ENCODE data around the gene TSR1. TPM values are rescaled to one million over a fixed set of nuclear protein-coding genes. Genes with fewer than 3 reads are reported as not detected.

The TSR1 gene
- total RNA-seq, 1 donor from 2014 or later = 36.4 TPM

DNA sequence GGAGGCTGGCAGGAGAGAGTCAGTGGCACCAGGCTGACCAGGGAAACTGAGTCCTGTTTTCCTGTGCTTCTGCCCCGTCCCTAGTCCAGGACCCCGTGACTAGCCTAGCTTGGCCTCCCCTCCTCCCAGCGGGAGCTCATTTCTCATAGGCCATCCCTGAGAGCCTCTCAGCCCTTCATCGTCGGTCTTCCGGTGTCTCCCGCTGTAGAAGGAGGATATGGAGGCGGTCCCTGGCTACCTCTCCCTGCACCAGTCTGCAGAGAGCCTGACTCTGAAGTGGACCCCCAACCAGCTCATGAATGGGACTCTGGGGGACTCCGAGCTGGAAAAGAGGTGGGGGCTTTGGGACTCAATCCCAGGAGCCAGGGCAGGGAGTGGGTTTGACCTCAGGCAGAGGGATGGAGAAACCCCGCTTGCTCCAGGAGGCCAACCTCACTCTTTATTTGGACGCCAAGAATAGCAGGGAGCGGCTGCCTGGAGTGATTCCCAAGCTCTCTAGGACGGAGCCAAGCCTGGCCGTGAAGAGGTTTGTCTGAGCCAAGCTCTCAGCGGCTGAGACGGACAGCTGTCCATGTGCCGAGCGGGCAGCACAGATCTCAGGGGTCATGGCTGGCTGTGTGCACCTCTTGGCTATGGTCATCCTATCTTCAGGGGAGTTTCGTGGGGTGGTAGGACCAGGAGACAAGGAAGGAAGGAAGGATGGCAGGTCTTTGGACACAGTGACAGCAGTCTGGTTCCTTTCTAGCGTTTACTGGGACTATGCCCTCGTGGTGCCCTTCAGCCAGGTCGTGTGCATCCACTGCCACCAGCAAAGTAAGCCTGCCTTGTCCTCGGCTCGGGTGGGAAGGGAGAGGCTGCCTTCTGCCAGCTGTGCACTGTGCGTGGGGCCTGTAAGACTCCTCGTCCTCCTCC lies 27.9 kb upstream of the TSR1 start:
- no peaks in the 10 kb centered on the region for H3K9me3 ChIP-seq (ENCODE audit: insufficient read depth, low read depth, low read length)
- H3K36me3 ChIP-seq (ENCODE audit: insufficient read depth, low read length) = no peaks in the 10 kb centered on the region
- no peak overlapping the region for H2AFZ ChIP-seq (ENCODE audit: low read depth, low read length)
- no peak overlapping the region for H3K27ac ChIP-seq (ENCODE audit: low read depth, low read length)
- peaks cover 57% of the 10 kb centered on the region for H4K20me1 ChIP-seq (ENCODE audit: insufficient read depth, low read length)
- Mint-ChIP-seq H3K4me1 (ENCODE audit: low read depth, unreplicated experiment) (peaks cover 7% of the 10 kb centered on the region), H3K9me3 (ENCODE audit: unreplicated experiment) (no peaks in the 10 kb centered on the region), H3K27me3 (ENCODE audit: low read depth, unreplicated experiment) (no peaks in the 10 kb centered on the region), H3K4me3 (ENCODE audit: unreplicated experiment) (no peak overlapping the region), H3K36me3 (ENCODE audit: low read depth, unreplicated experiment) (peaks cover 20% of the 10 kb centered on the region), H3K27ac (ENCODE audit: unreplicated experiment) (no peak overlapping the region)
- no peak overlapping the region for H3K4me3 ChIP-seq (ENCODE audit: insufficient read depth, low read depth, low read length)
- no peaks in the 10 kb centered on the region for H3K27me3 ChIP-seq (ENCODE audit: insufficient read depth, low read length)
- H3K9ac ChIP-seq (ENCODE audit: low read length) = no peak overlapping the region
- H3K79me2 ChIP-seq (ENCODE audit: insufficient read depth, low read length) = no peaks in the 10 kb centered on the region
- DNase-seq (ENCODE audit: low read depth) = no peak
- FAIRE-seq = no peak
- TF ChIP-seq EZH2 (IDR thresholded peaks at IDR 0.05; ENCODE audit: insufficient read depth, low read length) (no peak), CTCF (IDR thresholded peaks at IDR 0.05; ENCODE audit: insufficient read depth, low read depth, low read length) (no peak)
- peaks cover 11% of the 10 kb centered on the region for H3K4me1 ChIP-seq (ENCODE audit: insufficient read depth, low read length)
- H3K4me2 ChIP-seq (ENCODE audit: low read length) = no peak overlapping the region

DNA sequence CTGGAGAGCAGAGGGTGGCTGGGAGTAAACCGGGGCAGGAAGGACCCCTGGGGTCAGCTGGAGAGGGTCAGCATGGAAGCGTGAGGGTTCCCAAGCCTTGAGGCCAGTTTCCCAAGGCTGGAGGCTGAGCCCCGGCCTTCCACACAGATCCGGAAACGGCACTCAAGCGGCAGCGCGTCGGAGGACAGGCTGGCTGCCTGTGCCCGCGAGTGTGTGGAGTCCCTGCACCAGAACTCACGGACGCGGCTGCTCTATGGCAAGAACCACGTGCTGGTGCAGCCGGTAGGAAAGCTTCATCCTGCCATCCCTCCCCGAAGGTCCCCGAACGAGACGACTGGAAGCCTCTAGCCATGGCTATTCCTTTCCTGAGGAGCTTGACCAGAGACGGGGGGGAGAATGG lies 27.1 kb upstream of the TSR1 start:
- no peak for TF ChIP-seq EZH2 (IDR thresholded peaks at IDR 0.05; ENCODE audit: insufficient read depth, low read length)
- no peak for TF ChIP-seq CTCF (IDR thresholded peaks at IDR 0.05; ENCODE audit: insufficient read depth, low read depth, low read length)
- no peaks in the 10 kb centered on the region for H3K27me3 Mint-ChIP-seq (ENCODE audit: low read depth, unreplicated experiment)
- H3K27ac Mint-ChIP-seq (ENCODE audit: unreplicated experiment) = no peak overlapping the region
- H3K36me3 ChIP-seq (ENCODE audit: insufficient read depth, low read length) = no peaks in the 10 kb centered on the region
- H3K4me3 ChIP-seq (ENCODE audit: insufficient read depth, low read depth, low read length) = no peak overlapping the region
- no peak overlapping the region for H3K4me2 ChIP-seq (ENCODE audit: low read length)
- H3K4me1 ChIP-seq (ENCODE audit: insufficient read depth, low read length) = peaks cover 17% of the 10 kb centered on the region
- DNase-seq (ENCODE audit: low read depth) = no peak
- peaks cover 9% of the 10 kb centered on the region for H3K4me1 Mint-ChIP-seq (ENCODE audit: low read depth, unreplicated experiment)
- H3K27ac ChIP-seq (ENCODE audit: low read depth, low read length) = no peak overlapping the region
- no peaks in the 10 kb centered on the region for H3K9me3 Mint-ChIP-seq (ENCODE audit: unreplicated experiment)
- no peak overlapping the region for H2AFZ ChIP-seq (ENCODE audit: low read depth, low read length)
- peaks cover 20% of the 10 kb centered on the region for H3K36me3 Mint-ChIP-seq (ENCODE audit: low read depth, unreplicated experiment)
- no peaks in the 10 kb centered on the region for H3K9me3 ChIP-seq (ENCODE audit: insufficient read depth, low read depth, low read length)
- H3K79me2 ChIP-seq (ENCODE audit: insufficient read depth, low read length) = no peaks in the 10 kb centered on the region
- H3K4me3 Mint-ChIP-seq (ENCODE audit: unreplicated experiment) = no peak overlapping the region
- no peaks in the 10 kb centered on the region for H3K27me3 ChIP-seq (ENCODE audit: insufficient read depth, low read length)
- no peak overlapping the region for H3K9ac ChIP-seq (ENCODE audit: low read length)
- no peak for FAIRE-seq
- peaks cover 60% of the 10 kb centered on the region for H4K20me1 ChIP-seq (ENCODE audit: insufficient read depth, low read length)

- no peaks in the 10 kb centered on the region for H3K27me3 Mint-ChIP-seq (ENCODE audit: low read depth, unreplicated experiment)
- H3K36me3 ChIP-seq (ENCODE audit: insufficient read depth, low read length) = no peaks in the 10 kb centered on the region
- no peak overlapping the region for H3K4me3 Mint-ChIP-seq (ENCODE audit: unreplicated experiment)
- no peak overlapping the region for H3K27ac ChIP-seq (ENCODE audit: low read depth, low read length)
- no peaks in the 10 kb centered on the region for H3K79me2 ChIP-seq (ENCODE audit: insufficient read depth, low read length)
- peaks cover 9% of the 10 kb centered on the region for H3K4me1 Mint-ChIP-seq (ENCODE audit: low read depth, unreplicated experiment)
- FAIRE-seq (no peak), DNase-seq (ENCODE audit: low read depth) (no peak)
- no peak overlapping the region for H3K4me2 ChIP-seq (ENCODE audit: low read length)
- no peak overlapping the region for H3K9ac ChIP-seq (ENCODE audit: low read length)
- H2AFZ ChIP-seq (ENCODE audit: low read depth, low read length) = no peak overlapping the region
- no peaks in the 10 kb centered on the region for H3K9me3 Mint-ChIP-seq (ENCODE audit: unreplicated experiment)
- H3K9me3 ChIP-seq (ENCODE audit: insufficient read depth, low read depth, low read length) = no peaks in the 10 kb centered on the region
- H3K36me3 Mint-ChIP-seq (ENCODE audit: low read depth, unreplicated experiment) = peaks cover 19% of the 10 kb centered on the region
- no peak overlapping the region for H3K27ac Mint-ChIP-seq (ENCODE audit: unreplicated experiment)
- peaks cover 61% of the 10 kb centered on the region for H4K20me1 ChIP-seq (ENCODE audit: insufficient read depth, low read length)
- H3K4me3 ChIP-seq (ENCODE audit: insufficient read depth, low read depth, low read length) = no peak overlapping the region
- H3K4me1 ChIP-seq (ENCODE audit: insufficient read depth, low read length) = peaks cover 19% of the 10 kb centered on the region
- H3K27me3 ChIP-seq (ENCODE audit: insufficient read depth, low read length) = no peaks in the 10 kb centered on the region
- TF ChIP-seq CTCF (IDR thresholded peaks at IDR 0.05; ENCODE audit: insufficient read depth, low read depth, low read length) (no peak), EZH2 (IDR thresholded peaks at IDR 0.05; ENCODE audit: insufficient read depth, low read length) (no peak)
Measured at GRCh38 chr17:2362881-2363280, 26.6 kb upstream of the TSR1 start.
